Thoracic aorta (tissue), 2 donors: ENCODE measurements around the gene OR51Q1. TPM values are rescaled to one million over a fixed set of nuclear protein-coding genes. Genes with fewer than 3 reads are reported as not detected.

Experiments used
- ATAC-seq: fragments of 150-250 bp; one replicate; pipeline ENCODE4 v1.8.0; 2017; ENCODE audit warnings: low read depth; ENCODE audit not compliant: insufficient number of reproducible peaks, low FRiP score
- DNase-seq: peaks from one replicate; pipeline ENCODE4 v3.0.0-alpha.2; 2020; ENCODE audit warnings: low spot score
- H3K27ac ChIP-seq, 2 donors: fragments of 200-600 bp; sonication (generic); 1 replicate in 1 of 2; 2 replicates in 1 of 2; pipeline ENCODE4 v1.5.1; 2016; ENCODE audit warnings: mild to moderate bottlenecking in 2 of 2, moderate library complexity in 2 of 2
- H3K27me3 ChIP-seq: fragments of 200-600 bp; sonication (generic); replicated peaks from 2 replicates; pipeline ENCODE4 v1.6.0; 2016; ENCODE audit warnings: mild to moderate bottlenecking; ENCODE audit not compliant: insufficient read depth
- H3K36me3 ChIP-seq: fragments of 200-600 bp; sonication (generic); one replicate; pipeline ENCODE4 v1.5.1; 2016
- H3K4me1 ChIP-seq, 2 donors: fragments of 200-600 bp; sonication (generic); 1 replicate in 1 of 2; 2 replicates in 1 of 2; pipeline versions ENCODE4 v1.5.1 to v1.6.0; 2016; ENCODE audit warnings: low read depth in 2 of 2, mild to moderate bottlenecking in 1 of 2; ENCODE audit not compliant: control insufficient read depth in 1 of 2
- H3K4me3 ChIP-seq: fragments of 200-600 bp; sonication (generic); 2 replicates; pipeline ENCODE4 v1.5.1; 2016; ENCODE audit warnings: mild to moderate bottlenecking
- H3K9me3 ChIP-seq: fragments of 200-600 bp; sonication (generic); 2 replicates; pipeline ENCODE4 v1.5.1; 2016
- total RNA-seq, 2 donors: library from RNA; depleted of rRNA; stranded (reverse); fragments of >200 nt; gene quantifications; one replicate each; pipeline versions ENCODE4 v1.1.0 to v1.2.3, GENCODE V29; 2016
- TF ChIP-seq, protein P1 (sequence below): fragments of 200-600 bp; sonication (generic); IDR thresholded peaks from one replicate; pipeline ENCODE4 v1.5.1; 2019; ENCODE audit warnings: antibody characterized with exemption

The OR51Q1 gene
- total RNA-seq, 2 donors from 2014 or later: not detected

DNA sequence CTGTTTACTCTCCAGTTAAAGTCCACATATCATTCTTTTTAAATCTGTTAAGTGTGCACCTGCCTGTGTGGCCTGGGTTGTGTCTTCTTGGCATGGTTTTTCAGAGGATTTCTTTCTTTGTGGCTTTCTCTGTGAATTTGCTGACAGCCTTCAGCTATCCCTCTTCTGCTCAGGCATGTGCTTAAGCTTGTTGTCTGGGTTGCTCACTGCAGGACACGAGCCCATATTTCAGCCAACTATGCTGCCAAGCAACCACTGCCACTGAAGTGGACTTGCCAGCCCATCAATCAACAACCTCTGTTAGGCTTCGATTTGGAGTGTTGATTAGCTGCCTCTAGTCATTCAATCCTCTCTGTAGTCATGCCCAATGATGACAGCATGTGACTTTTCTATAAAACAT, 45.6 kb downstream of the OR51Q1 start:
- Histone ChIP-seq H3K4me1 (no peaks in the 10 kb centered on the region), H3K4me3 (no peak overlapping the region), H3K9me3 (no peaks in the 10 kb centered on the region), H3K27ac (no peak overlapping the region), H3K36me3 (no peaks in the 10 kb centered on the region), H3K27me3 (no peaks in the 10 kb centered on the region)
- no peak for DNase-seq
- no peak for ATAC-seq
- TF ChIP-seq, protein P1, sequence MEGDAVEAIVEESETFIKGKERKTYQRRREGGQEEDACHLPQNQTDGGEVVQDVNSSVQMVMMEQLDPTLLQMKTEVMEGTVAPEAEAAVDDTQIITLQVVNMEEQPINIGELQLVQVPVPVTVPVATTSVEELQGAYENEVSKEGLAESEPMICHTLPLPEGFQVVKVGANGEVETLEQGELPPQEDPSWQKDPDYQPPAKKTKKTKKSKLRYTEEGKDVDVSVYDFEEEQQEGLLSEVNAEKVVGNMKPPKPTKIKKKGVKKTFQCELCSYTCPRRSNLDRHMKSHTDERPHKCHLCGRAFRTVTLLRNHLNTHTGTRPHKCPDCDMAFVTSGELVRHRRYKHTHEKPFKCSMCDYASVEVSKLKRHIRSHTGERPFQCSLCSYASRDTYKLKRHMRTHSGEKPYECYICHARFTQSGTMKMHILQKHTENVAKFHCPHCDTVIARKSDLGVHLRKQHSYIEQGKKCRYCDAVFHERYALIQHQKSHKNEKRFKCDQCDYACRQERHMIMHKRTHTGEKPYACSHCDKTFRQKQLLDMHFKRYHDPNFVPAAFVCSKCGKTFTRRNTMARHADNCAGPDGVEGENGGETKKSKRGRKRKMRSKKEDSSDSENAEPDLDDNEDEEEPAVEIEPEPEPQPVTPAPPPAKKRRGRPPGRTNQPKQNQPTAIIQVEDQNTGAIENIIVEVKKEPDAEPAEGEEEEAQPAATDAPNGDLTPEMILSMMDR: no peak

Other genes with a start within 250 kb of the OR51Q1 start
- not detected for gene OR51V1, start 221.4 kb upstream of the OR51Q1 start, total RNA-seq
- 100 to 1,000 TPM in 1 of 2 donors, 10 to 100 TPM in 1; 10.2 to 257 TPM for gene HBB, start 195.0 kb upstream of the OR51Q1 start, total RNA-seq
- not detected for gene HBD, start 187.6 kb upstream of the OR51Q1 start, total RNA-seq
- not detected for gene HBG1, start 172.3 kb upstream of the OR51Q1 start, total RNA-seq
- gene HBG2, start 167.3 kb upstream of the OR51Q1 start, total RNA-seq: not detected
- gene HBE1, start 152.2 kb upstream of the OR51Q1 start, total RNA-seq: not detected
- gene OR51B4, start 120.2 kb upstream of the OR51Q1 start, total RNA-seq: not detected
- not detected for gene OR51B2, start 97.8 kb upstream of the OR51Q1 start, total RNA-seq
- 1 to 10 TPM in 1 of 2 donors, under 1 TPM in 1; 0.49 to 4.2 TPM for gene OR51B5, start 78.6 kb upstream of the OR51Q1 start, total RNA-seq
- not detected for gene OR51B6, start 70.6 kb upstream of the OR51Q1 start, total RNA-seq
- not detected for gene OR51M1, start 38.3 kb upstream of the OR51Q1 start, total RNA-seq
- not detected for gene OR51I1, start 19.4 kb downstream of the OR51Q1 start, total RNA-seq
- not detected for gene OR51I2, start 27.2 kb downstream of the OR51Q1 start, total RNA-seq
- not detected for gene OR52D1, start 66.6 kb downstream of the OR51Q1 start, total RNA-seq
- 1 to 10 TPM in 1 of 2 donors, under 1 TPM in 1; 0.63 to 1.5 TPM for gene UBQLN3, start 87.8 kb downstream of the OR51Q1 start, total RNA-seq
- 1 to 10 TPM in 1 of 2 donors, under 1 TPM in 1; 0.56 to 1.4 TPM for gene UBQLNL, start 94.6 kb downstream of the OR51Q1 start, total RNA-seq
- 1 to 10 TPM in 1 of 2 donors, under 1 TPM in 1; 0.81 to 2.0 TPM for gene OR52H1, start 126.4 kb downstream of the OR51Q1 start, total RNA-seq
- gene OR52B6, start 158.8 kb downstream of the OR51Q1 start, total RNA-seq: not detected
- gene TRIM6, start 174.5 kb downstream of the OR51Q1 start, total RNA-seq: 1 to 10 TPM; 3.0 to 6.5 TPM
- 1 to 10 TPM; 6.9 to 7.7 TPM for gene TRIM34, start 202.9 kb downstream of the OR51Q1 start, total RNA-seq